Heart right ventricle (tissue), 16 donors: ENCODE measurements around the gene SLC39A12. TPM values are rescaled to one million over a fixed set of nuclear protein-coding genes. Genes with fewer than 3 reads are reported as not detected.

Experiments
- ATAC-seq, 8 donors: fragments of 200-7000 bp; cut with Tn5 transposase; one replicate each; pipeline ENCODE4 v1.9.1; 2020; ENCODE audit warnings: mild to moderate bottlenecking in 8 of 8, moderate library complexity in 8 of 8, moderate number of reproducible peaks in 1 of 8
- DNase-seq, 2 donors: peaks; one replicate each; pipeline ENCODE4 v3.0.0-alpha.2; 2020
- H3K27ac ChIP-seq, 10 donors: fragments of 200-600 bp; sonication (generic) in 2 of 10; one replicate each; pipeline versions ENCODE4 v1.5.0 to v1.8.0; 2020 to 2022; ENCODE audit warnings: mild to moderate bottlenecking in 3 of 10
- H3K27me3 ChIP-seq, 7 donors: fragments of 200-600 bp; one replicate each; pipeline ENCODE4 v1.8.0; 2021 to 2022; ENCODE audit warnings: mild to moderate bottlenecking in 2 of 7
- H3K36me3 ChIP-seq, 9 donors: fragments of 200-600 bp; sonication (generic) in 1 of 9; one replicate each; pipeline versions ENCODE4 v1.5.0 to v1.8.0; 2020 to 2022; ENCODE audit warnings: mild to moderate bottlenecking in 2 of 9
- H3K4me1 ChIP-seq, 9 donors: fragments of 200-600 bp; sonication (generic) in 1 of 9; one replicate each; pipeline versions ENCODE4 v1.5.0 to v1.8.0; 2020 to 2022; ENCODE audit warnings: mild to moderate bottlenecking in 4 of 9
- H3K4me3 ChIP-seq, 10 donors: fragments of 200-600 bp; sonication (generic) in 2 of 10; one replicate each; pipeline versions ENCODE4 v1.5.0 to v1.8.0; 2020 to 2022; ENCODE audit warnings: mild to moderate bottlenecking in 7 of 10, moderate library complexity in 2 of 10
- H3K9me3 ChIP-seq, 11 donors: fragments of 200-600 bp in 10 of 11; sonication (generic) in 2 of 11; one replicate each; pipeline versions ENCODE4 v1.5.0 to v1.8.0; 2013 to 2022; ENCODE audit warnings: mild to moderate bottlenecking in 2 of 11, control low read depth in 1 of 11, moderate library complexity in 1 of 11
- WGBS, 2 donors: extraction: QIAGEN DNeasy Blood & Tissue Kit; methylation state at CpG; one replicate each; pipeline ENCODE4 v1.1.7; 2013; ENCODE audit warnings: inconsistent platforms in 1 of 2; 5-methylcytosine and 5-hydroxymethylcytosine counted together
- intact Hi-C, 10 donors: fragments of 100-400 bp; cut with DNase I; formaldehyde crosslinking; loops; one replicate each; pipeline versions ENCODE4 v1.11.1 to v1.14.2; 2022
- polyA plus RNA-seq, 2 donors: library from polyadenylated mRNA; stranded (reverse); fragments of 200-250 nt; gene quantifications; one replicate each; pipeline ENCODE4 v1.2.3, GENCODE V29; 2013
- total RNA-seq, 10 donors: library from RNA; stranded (reverse); fragmentation: NEBNext Ultra II Directional in 3 of 10; extraction: Animal tissue kit (Norgen Biotek cat#: 25700) in 3 of 10; gene quantifications; one replicate each; pipeline versions ENCODE4 v1.2.1 to v1.2.4, GENCODE V29; 2021 to 2023
- TF ChIP-seq, protein P1 (sequence below), 9 donors: fragments of 200-600 bp; sonication (generic) in 2 of 9; IDR thresholded peaks; one replicate each; pipeline versions ENCODE4 v1.5.0 to v1.8.0; 2021 to 2022; ENCODE audit warnings: antibody characterized with exemption in 9 of 9, mild to moderate bottlenecking in 5 of 9, moderate library complexity in 1 of 9
- donor health status: Arrhythmogenic right ventricular cardiomyopathy.
- donor health status: ischemic (EF 13 %, LVEDD 7.1; RV severe dilation, severe dysfunction).
- donor health status: healthy with polysubstance abuse.
- donor health status: DM: no; HTN: yes; CAD: no.
- donor health status: DM: no; HTN: no; CAD: no.
- donor health status: ischemic (EF 25% LVEDD 6.9; RV normal size, moderate dysfunction).
- donor health status: ischemic (EF 25% LVEDD 5.7; RV mildly dilated, moderate dysfunction).
- donor health status: healthy.
- donor health status: DM: yes; HTN: yes; CAD: no.
- donor health status: Ischemic cardiomyopathy.
- donor health status: ischemic (EF 35%, LVEDD 5.7; RV mildly dilated, moderate dysfunction).
- donor health status: nonischemic (EF 11% LVEDD 7.7; RV severe dilation, severe dysfunction).
- donor health status: DM: yes; HTN: yes; CAD: no.
- donor health status: PGD.
- donor health status: ischemic (EF 29% LVEDD 5.4; RV normal size, mild dysfunction).
- donor health status: nonischemic (EF 23%, LVEDD 6.1; RV moderate dilation, normal function).

The SLC39A12 gene
- total and polyA plus RNA-seq, 12 donors, result 0.01 to 0.08 TPM; not detected in 10

DNA sequence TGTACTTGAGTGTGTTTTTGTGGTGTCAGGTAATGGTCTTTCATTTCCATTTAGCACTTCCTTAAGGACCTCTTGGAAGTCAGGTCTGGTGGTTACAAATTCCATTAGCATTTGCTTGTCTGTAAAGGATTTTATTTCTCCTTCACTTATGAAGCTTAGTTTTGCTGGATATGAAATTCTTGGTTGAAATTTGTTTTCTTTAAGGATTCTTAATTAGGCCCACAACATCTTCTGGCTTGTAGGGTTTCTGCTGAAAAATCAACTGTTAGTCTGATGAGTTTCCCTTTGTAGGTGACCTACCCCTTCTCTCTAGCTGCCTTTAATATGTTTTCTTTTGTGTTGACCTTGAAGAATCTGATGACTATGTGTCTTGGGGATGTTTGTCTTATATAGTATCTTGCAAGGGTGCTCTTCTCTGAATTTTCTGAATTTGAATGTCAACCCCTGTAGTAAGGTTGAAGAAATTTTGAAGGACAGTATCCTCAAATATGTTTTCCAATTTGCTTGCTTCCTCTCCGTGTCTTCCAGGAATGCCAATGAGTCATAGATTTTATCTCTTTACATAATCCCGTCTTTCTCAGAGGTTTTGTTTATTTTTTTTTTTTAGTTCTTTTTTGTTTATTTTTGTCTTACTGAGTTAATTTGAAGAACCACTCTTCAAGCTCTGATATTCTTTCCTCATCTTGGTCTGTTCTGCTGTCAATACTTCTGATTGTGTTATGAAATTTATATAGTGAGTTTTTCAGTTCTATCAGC lies 70.2 kb downstream of the SLC39A12 start:
- H3K4me3 ChIP-seq, result no peak overlapping the region
- DNase-seq (no peak), ATAC-seq (no peak)
- 0 to 1% methylated on average over 2 of the region's 2 CpGs for WGBS, 2 donors
- no peaks in the 10 kb centered on the region for H3K36me3 ChIP-seq
- intact Hi-C loops, result loop anchor here in 1 of 10 donors (2.0 kb wide), 1 partner anchor 21 kb away; no protein-coding TSS in a partner anchor
- peaks cover 0 to 56% (median 10%) of the 10 kb centered on the region in 11 donors for H3K9me3 ChIP-seq
- H3K27me3 ChIP-seq, result no peaks in the 10 kb centered on the region
- TF ChIP-seq, protein P1, sequence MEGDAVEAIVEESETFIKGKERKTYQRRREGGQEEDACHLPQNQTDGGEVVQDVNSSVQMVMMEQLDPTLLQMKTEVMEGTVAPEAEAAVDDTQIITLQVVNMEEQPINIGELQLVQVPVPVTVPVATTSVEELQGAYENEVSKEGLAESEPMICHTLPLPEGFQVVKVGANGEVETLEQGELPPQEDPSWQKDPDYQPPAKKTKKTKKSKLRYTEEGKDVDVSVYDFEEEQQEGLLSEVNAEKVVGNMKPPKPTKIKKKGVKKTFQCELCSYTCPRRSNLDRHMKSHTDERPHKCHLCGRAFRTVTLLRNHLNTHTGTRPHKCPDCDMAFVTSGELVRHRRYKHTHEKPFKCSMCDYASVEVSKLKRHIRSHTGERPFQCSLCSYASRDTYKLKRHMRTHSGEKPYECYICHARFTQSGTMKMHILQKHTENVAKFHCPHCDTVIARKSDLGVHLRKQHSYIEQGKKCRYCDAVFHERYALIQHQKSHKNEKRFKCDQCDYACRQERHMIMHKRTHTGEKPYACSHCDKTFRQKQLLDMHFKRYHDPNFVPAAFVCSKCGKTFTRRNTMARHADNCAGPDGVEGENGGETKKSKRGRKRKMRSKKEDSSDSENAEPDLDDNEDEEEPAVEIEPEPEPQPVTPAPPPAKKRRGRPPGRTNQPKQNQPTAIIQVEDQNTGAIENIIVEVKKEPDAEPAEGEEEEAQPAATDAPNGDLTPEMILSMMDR (IDR thresholded peaks at IDR 0.05), result no peak
- no peaks in the 10 kb centered on the region for H3K4me1 ChIP-seq
- no peak overlapping the region for H3K27ac ChIP-seq

DNA sequence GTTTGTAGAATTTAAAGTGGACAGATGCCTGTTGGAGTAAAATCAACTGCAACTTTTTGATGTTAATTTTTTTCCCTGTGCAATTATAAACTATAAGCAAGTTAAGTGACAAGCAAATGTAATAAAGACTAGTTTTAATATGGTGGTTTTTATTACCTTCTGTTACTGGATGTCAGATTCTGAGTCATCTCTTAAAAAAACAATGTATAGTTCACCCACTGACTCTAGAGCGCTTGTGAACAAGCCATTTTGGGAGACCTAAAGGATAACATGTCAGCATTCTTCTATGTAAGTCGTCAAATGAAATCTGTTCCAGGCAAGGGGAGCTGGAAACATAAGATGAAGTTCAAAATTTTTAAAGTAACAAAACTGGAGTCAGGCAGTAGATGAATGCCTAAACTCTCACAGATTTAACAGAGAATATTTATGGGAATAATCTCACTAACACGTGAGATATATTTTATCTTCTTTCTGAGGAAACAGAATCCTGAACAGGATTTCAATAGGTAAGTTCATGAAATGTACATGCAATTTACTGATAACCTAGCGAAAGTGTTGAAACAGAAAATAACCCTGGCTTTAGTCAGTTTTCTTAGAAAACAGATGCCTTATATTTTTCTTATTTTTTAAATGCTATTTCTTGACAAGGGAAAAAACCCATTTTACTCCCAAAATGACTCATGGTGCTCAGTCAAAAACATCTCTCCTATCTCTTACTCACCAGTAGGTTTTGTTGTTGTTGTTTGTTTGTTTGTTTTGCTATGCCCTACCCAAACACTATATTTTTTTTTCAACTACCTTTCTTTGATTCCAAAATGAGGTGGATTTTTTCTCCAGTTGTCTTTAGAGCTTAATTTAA lies 91.7 kb downstream of the SLC39A12 start:
- Histone ChIP-seq H3K4me3 (no peak overlapping the region), H3K36me3 (no peaks in the 10 kb centered on the region), H3K27me3 (no peaks in the 10 kb centered on the region), H3K4me1 (no peaks in the 10 kb centered on the region), H3K9me3 (no peaks in the 10 kb centered on the region), H3K27ac (no peak overlapping the region)
- intact Hi-C loops, result loop anchor here in 1 of 10 donors (2.0 kb wide), 1 partner anchor 23 kb away; no protein-coding TSS in a partner anchor
- no peak for ATAC-seq
- WGBS, 2 donors, result 63 to 67% methylated on average over 4 of the region's 4 CpGs
- no peak for DNase-seq
- TF ChIP-seq, protein P1 (IDR thresholded peaks at IDR 0.05), result no peak

DNA sequence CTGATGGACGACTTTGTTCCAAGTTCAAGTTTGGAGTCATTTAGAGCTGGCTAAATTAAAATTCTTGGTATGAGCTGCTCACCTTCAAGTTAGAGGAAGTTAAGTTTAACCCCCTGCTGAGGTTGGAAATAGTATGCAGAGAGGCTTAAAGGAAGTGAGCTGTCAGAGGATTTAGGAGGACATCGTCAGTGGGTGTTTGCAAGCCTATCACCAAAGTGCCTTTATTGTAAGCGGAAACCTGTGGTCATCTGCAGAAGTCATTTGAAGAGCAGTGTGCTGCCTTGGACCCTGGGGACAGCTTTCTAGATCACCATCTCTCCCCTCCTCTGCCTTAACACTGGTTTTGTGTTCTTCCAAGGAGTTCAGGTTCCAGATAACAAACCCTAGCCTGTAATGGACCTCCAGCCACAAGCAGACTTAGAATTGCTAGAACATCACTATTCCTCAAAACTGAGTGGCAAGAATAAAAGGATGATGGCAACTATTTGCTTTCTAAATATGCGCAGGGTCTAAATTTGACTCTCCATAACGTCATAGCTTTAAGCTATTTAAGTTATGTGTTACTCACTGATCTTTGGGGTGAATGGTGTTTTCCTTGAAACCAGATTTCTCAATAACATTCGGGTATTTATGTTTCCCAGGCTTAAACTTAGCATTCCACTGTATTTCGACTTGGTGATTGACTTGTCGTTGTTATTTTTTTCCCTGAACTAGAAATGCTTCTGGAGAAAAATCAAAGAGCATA lies 93.4 kb downstream of the SLC39A12 start:
- DNase-seq, result no peak
- ATAC-seq, result no peak
- intact Hi-C loops, result no loop called here
- Histone ChIP-seq H3K27me3 (no peaks in the 10 kb centered on the region), H3K4me1 (no peaks in the 10 kb centered on the region), H3K4me3 (no peak overlapping the region), H3K27ac (peak overlapping the region in 1 of 10 donors; percentile 19), H3K36me3 (no peaks in the 10 kb centered on the region), H3K9me3 (no peaks in the 10 kb centered on the region)
- TF ChIP-seq, protein P1 (IDR thresholded peaks at IDR 0.05), result no peak
- 75 to 82% methylated on average over 8 of the region's 8 CpGs for WGBS, 2 donors

DNA sequence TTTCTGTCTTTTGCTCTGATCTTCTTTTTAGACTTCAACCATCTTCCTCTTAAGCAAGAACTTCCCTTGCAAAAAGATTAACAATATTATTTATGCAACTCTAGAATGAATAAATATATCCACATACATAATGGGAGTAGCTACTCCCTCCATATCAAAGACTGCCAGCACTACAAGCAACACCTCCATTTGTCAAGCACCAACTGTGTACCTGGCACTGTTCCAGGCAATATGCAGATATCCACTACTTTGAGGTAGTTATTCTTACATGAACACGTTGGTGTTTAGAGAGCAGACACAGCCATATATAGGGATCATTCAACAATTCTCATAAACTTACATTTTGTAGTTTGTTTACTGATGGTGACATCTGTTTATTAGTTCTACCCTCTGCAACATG lies 104.9 kb downstream of the SLC39A12 start:
- ATAC-seq (no peak), DNase-seq (no peak)
- TF ChIP-seq, protein P1 (IDR thresholded peaks at IDR 0.05), result no peak
- Histone ChIP-seq H3K27ac (no peak overlapping the region), H3K4me1 (peaks cover 0 to 9% (median 0%) of the 10 kb centered on the region in 9 donors), H3K9me3 (peaks cover 0 to 24% (median 0%) of the 10 kb centered on the region in 11 donors), H3K36me3 (no peaks in the 10 kb centered on the region), H3K4me3 (no peak overlapping the region), H3K27me3 (no peaks in the 10 kb centered on the region)
- intact Hi-C loops, result no loop called here
- WGBS, 2 donors, result 24 to 30% methylated on average over 1 of the region's 1 CpG
